ENCODE measurements around the gene AGAP1. TPM values are rescaled to one million over a fixed set of nuclear protein-coding genes. Genes with fewer than 3 reads are reported as not detected.
"Not testable (repeated sequence)": the region's sequence is repeated elsewhere in the genome, so short reads cannot be mapped to it uniquely, and the experiment has no call there.

AGAP1 gene
- total RNA-seq, 6 experiments from 2014 or later, result 8.1 to 11.2 (median 9.8) TPM

GRCh38 chr2:236061497-236061896, 567.7 kb downstream of the AGAP1 start:
- no peaks in the 10 kb centered on the region for H3K4me1 ChIP-seq
- no peaks in the 10 kb centered on the region for H3K36me3 ChIP-seq
- H3K9me3 ChIP-seq, result no peaks in the 10 kb centered on the region
- ATAC-seq (no peak), DNase-seq (no peak)
- H3K27me3 ChIP-seq, result no peaks in the 10 kb centered on the region
- 55% methylated on average over 9 of the region's 9 CpGs for WGBS (ENCODE audit: insufficient coverage, low coverage, low lambda C conversion rate, missing lambda C conversion rate)
- TF ChIP-seq CTCF (IDR thresholded peaks at IDR 0.05) (no peak), POLR2A (IDR thresholded peaks at IDR 0.05) (no peak)
- no peak overlapping the region for H3K4me3 ChIP-seq
- no peak overlapping the region for H3K27ac ChIP-seq
- intact Hi-C loops (cut with DNase I), result no loop called here

- Histone ChIP-seq H3K4me1 (no peaks in the 10 kb centered on the region), H3K9me3 (no peaks in the 10 kb centered on the region), H3K27ac (no peak overlapping the region), H3K36me3 (no peaks in the 10 kb centered on the region), H3K27me3 (no peaks in the 10 kb centered on the region), H3K4me3 (no peak overlapping the region)
- TF ChIP-seq CTCF (IDR thresholded peaks at IDR 0.05) (no peak), POLR2A (IDR thresholded peaks at IDR 0.05) (no peak)
- intact Hi-C loops (cut with DNase I), result no loop called here
- WGBS (ENCODE audit: insufficient coverage, low coverage, low lambda C conversion rate, missing lambda C conversion rate), result 77% methylated on average over 7 of the region's 12 CpGs
- ATAC-seq, result no peak
- no peak for DNase-seq
Measured at GRCh38 chr2:236061899-236062298, 568.1 kb downstream of the AGAP1 start.

- DNase-seq; intact Hi-C loops (cut with DNase I); H3K9me3 ChIP-seq; H3K4me1 ChIP-seq; H3K27me3 ChIP-seq; H3K36me3 ChIP-seq; H3K4me3 ChIP-seq; ATAC-seq; H3K27ac ChIP-seq: not testable (repeated sequence)
- WGBS (ENCODE audit: insufficient coverage, low coverage, low lambda C conversion rate, missing lambda C conversion rate), result 100% methylated on average over 3 of the region's 5 CpGs
Measured at GRCh38 chr2:236062806-236063205, 569.0 kb downstream of the AGAP1 start.

GRCh38 chr2:236063994-236064393, 570.2 kb downstream of the AGAP1 start:
- no peaks in the 10 kb centered on the region for H3K27me3 ChIP-seq
- no peak overlapping the region for H3K4me3 ChIP-seq
- TF ChIP-seq POLR2A (IDR thresholded peaks at IDR 0.05), result no peak
- TF ChIP-seq CTCF (IDR thresholded peaks at IDR 0.05), result no peak
- no peak overlapping the region for H3K27ac ChIP-seq
- no peaks in the 10 kb centered on the region for H3K36me3 ChIP-seq
- ATAC-seq, result no peak
- 77% methylated on average over 6 of the region's 7 CpGs for WGBS (ENCODE audit: insufficient coverage, low coverage, low lambda C conversion rate, missing lambda C conversion rate)
- H3K4me1 ChIP-seq, result no peaks in the 10 kb centered on the region
- intact Hi-C loops (cut with DNase I), result no loop called here
- no peaks in the 10 kb centered on the region for H3K9me3 ChIP-seq
- DNase-seq, result no peak

GRCh38 chr2:236065314-236066160, 571.7 kb downstream of the AGAP1 start:
- 95% methylated on average over 14 of the region's 15 CpGs for WGBS (ENCODE audit: insufficient coverage, low coverage, low lambda C conversion rate, missing lambda C conversion rate)
- Histone ChIP-seq H3K36me3 (no peaks in the 10 kb centered on the region), H3K9me3 (no peaks in the 10 kb centered on the region), H3K4me1 (no peaks in the 10 kb centered on the region), H3K4me3 (no peak overlapping the region), H3K27ac (no peak overlapping the region), H3K27me3 (no peaks in the 10 kb centered on the region)
- DNase-seq (no peak), ATAC-seq (no peak)
- intact Hi-C loops (cut with DNase I), result no loop called here
- no peak for TF ChIP-seq CTCF (IDR thresholded peaks at IDR 0.05)
- TF ChIP-seq POLR2A (IDR thresholded peaks at IDR 0.05), result no peak

Measured in right lobe of liver (tissue), 6 donors.